Urothelium cell line (cell line): ENCODE results near the gene ABHD5.

Experiments used
- DNase-seq: peaks from one replicate; pipeline ENCODE4 v3.0.0; 2011; ENCODE audit warnings: low spot score, mixed read lengths
- FAIRE-seq: peaks from 2 replicates; lab custom pipeline; 2011; peaks lifted over from hg19 to GRCh38; lab: Jason Lieb, UNC

The ABHD5 gene

DNA sequence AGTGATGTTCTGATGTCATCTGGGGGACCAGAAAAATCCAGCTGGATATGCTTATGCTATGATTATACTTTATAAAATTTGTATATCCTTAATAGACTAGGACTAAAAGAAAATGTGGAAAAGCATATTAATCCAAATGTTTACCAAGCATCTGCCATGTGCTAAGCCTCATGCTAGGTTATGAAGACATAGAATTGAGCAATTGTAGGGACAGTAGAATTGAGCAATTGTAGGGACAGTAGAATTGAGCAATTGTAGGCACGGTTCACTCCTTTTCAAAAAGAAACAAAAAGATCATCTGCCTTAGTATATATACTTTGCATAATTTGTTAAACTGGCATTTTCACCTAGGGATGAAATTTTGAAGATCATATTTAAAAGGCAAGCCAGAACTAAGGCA is 18.3 kb downstream of the ABHD5 start:
- no peak for DNase-seq
- FAIRE-seq: no peak

DNA sequence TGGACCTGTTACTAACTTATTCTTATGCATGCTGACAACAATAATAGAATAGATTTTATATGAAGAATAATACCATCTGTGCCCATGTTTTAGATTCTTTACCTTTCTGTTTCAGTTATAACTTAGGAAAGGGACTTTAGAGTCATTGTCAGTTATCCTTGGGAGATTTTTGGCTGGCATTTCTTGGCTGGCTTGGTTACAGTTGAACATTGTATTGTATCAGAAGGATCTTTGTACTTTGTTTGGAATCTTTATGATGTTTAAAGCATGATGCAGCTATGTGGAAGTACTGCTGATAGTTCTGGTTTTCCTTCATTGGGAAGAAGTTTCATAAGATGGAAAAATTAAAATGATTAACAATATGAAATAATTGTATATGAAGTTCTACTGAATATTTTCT is 19.9 kb downstream of the ABHD5 start:
- no peak for DNase-seq
- FAIRE-seq: no peak

DNA sequence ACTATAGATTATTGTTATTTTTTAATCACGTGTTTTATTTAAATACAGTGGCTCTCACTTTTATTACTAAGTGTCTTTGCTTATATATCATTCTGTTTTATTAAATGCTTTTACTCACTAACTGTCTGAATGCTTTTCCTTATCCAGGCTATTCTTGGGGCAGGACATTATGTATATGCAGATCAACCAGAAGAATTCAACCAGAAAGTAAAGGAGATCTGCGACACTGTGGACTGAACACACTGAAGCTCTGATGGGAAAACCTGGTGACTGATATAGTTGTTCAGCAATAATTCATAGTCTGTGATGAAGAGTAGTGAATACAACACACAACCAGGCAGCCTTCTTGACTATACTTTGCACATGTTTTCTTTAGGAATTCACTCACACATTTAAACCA is 27.6 kb downstream of the ABHD5 start:
- FAIRE-seq (no peak), DNase-seq (no peak)

DNA sequence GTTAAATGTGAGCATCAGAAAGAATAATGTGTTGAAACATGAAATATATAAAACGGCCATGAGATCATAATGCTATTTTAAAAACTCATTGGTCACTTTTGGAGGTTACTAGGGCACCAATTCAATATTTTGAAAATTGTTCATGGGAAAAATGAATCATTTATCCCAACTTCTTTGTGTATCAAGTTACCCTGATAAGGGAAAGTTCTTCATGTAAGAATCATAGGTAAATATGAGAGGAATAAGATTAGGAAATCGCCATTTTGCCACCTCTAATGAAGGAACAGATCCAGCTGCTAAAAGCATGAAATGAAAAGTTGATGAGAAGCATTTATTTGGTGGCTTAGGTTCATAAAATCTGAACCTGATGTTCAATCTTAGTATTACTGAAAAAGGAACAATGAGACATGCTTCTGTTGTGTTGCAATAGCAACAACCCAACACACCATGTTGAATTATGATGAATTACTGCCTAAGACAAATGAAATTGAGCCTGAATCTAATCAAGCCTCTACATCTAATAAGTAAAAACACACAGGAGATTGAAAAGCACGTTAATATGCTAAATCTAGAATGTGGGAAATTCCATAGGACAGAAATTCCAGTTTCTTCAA is 32.5 kb downstream of the ABHD5 start:
- FAIRE-seq (no peak), DNase-seq (no peak)

GRCh38 chr3:43726521-43726920 is 35.8 kb downstream of the ABHD5 start:
- peak; percentile 20 for FAIRE-seq
- DNase-seq: no peak

DNA sequence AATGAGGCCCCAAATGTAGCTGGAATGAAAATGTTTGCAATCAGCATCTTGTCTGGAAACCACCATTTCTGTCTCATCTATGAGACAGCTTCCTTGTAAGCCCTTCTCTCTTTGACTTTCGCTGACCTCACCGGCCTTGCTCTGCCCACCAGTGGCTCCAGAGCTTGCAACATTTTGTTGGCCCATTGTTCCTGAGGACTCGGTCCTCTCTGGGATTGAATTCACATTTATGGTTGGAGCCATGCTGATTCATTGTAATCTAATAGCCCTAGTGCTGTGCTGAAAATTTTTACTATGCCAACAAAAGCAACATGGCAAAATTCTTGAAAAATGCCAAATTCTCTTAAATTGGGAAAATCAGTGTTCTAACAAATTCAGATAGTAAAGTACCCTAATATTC is 37.2 kb downstream of the ABHD5 start:
- DNase-seq (no peak), FAIRE-seq (no peak)

DNA sequence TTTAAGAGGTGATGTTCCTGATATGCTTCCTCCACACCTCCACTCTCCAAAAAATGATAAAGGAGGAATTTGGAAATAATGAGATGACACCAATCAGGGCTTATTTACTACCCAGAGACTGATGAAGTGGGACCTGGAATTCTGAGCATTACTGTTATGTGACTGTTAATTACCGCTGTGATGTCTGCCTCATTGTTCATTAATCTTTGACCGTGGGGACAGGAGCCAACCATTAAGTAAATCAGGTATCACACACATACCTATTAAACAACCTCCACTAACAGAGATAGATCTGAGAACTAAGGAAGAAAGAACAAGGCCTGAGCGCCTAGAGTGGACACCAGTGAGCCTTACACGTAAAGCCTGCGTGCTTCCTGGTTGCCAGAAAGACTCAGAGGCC is 37.7 kb downstream of the ABHD5 start:
- DNase-seq (no peak), FAIRE-seq (no peak)

- DNase-seq (no peak), FAIRE-seq (no peak)
These were observed 38.2 kb downstream of the ABHD5 start for GRCh38 chr3:43728947-43729346.

GRCh38 chr3:43729707-43730414 is 39.1 kb downstream of the ABHD5 start:
- FAIRE-seq: no peak
- DNase-seq: no peak

GRCh38 chr3:43732747-43733425 is 42.1 kb downstream of the ABHD5 start:
- FAIRE-seq (no peak), DNase-seq (no peak)

- FAIRE-seq: peak; percentile 5
These were observed 43.0 kb downstream of the ABHD5 start for GRCh38 chr3:43733459-43734384.

DNA sequence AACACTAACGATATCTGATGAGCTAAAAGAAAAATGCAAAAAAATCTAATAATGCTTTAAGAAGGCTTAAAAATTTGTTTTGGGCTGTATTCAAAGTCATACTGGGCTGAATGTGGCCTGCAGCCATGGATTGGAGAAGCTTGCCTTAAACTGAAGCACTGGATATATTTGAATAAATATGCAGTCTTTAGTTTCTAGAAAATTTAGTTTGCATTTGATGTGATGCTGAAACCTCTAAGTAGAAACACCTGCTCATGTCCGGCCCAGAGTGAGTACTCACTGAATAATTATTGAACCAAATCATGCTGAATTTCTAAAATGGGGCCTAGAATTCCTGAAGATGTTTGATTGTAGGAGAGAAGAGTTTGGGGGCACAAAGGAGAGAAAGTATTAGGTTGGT is 43.9 kb downstream of the ABHD5 start:
- no peak for FAIRE-seq
- DNase-seq: no peak

More at GRCh38 chr3:43733459-43734384, 43.0 kb downstream of the ABHD5 start:
- no peak for DNase-seq

DNA sequence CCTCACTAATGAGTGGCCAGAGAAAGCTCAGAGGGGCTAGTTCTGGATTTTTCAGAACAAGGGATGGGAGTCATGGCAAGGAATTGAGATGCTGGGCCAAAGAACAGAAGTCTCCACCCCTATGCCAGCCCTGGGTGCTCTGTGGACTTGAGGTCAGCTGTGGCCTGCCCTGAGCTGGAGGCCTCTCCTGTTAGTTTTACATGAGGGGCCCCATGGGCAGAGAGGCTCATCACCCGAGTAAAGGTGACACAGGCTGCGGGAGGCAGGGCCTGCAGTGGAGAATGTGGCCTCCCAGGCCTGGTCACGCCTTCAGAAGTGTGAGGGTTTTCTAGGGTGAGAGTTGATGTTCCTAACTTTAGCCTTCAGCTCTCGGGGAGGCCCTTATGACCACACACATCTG is 44.9 kb downstream of the ABHD5 start:
- no peak for FAIRE-seq
- no peak for DNase-seq

- FAIRE-seq (no peak), DNase-seq (no peak)
These were observed 46.1 kb downstream of the ABHD5 start for GRCh38 chr3:43736558-43737440.

DNA sequence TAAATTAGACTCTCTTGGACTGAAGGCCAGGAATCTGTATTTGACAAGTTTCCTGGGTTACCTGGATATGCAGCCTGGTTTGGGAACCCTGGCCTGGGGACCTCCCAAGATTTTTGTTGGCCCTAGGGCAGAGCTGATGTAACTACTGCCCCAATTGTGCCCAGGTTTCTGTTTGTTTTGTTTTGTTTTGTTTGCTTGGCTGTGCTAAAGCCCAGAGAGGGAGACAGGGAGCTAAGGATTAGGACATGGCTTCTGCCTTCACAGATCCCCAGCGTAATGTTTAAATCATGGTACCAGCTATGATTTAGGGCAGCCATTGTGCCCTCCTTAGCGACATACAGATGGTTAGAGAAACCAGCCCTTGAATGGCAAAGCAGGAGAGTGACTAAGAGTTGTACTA is 47.6 kb downstream of the ABHD5 start:
- DNase-seq: no peak
- FAIRE-seq: no peak

DNA sequence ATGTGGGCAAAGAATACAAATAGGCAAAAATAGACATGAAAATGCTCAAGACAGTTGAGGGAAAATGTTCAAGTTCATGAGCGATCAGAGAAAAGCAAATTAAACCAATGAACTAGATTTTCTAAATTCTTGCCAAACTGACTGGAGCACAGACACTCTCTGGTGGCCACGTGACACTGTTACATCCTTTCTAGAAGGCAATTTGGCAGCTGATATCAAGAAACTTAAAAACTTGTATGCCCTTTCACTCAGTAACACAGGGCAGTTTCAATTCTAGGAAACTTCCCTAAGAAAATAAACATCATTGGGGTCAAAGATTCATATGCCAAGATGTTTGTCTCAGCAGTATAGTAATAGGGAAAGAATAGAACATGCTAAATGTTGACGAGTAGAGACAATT is 52.2 kb downstream of the ABHD5 start:
- no peak for DNase-seq
- no peak for FAIRE-seq

DNA sequence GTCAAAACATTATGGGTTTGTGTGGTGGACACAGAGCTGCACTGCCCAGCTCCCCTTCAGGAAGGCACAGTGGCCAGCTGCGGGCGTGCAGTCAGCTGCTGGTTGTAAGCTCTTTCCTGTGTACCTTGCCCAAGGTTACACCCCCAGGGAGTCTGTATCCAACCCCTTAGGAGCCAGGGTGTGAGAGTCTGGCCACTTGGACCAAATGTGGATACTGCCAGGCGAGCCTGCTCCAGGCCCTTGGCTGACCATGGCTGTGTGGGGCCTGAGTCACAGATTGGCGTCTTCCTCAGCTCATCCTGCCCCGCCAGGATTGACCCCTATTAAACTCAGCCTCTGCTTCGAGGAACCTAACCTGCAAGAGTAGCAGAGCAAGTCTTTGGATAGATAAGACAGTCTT is 56.9 kb downstream of the ABHD5 start:
- no peak for FAIRE-seq
- no peak for DNase-seq

- FAIRE-seq (no peak), DNase-seq (peak; percentile 35)
These were observed 57.4 kb downstream of the ABHD5 start for GRCh38 chr3:43748179-43748578.

DNA sequence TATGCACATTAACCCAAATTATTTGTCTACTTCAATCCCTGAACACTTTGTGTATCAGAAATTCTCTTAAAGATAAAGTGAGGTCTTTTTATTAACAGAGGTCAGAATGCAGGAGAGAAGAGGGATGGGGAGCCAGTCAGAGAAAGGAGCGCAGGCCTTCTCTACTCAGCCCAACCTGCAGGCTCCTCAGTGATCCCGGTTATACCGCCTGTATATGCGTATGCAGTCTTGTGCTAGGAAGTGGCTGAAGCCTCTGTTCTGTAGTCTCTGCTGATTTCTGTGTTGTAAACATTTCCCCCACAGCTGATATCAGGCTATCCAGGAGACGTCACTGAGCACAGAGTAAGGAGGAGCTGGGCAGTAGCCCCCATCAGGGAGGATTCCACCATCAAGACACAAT is 57.9 kb downstream of the ABHD5 start:
- FAIRE-seq (no peak), DNase-seq (no peak)

DNA sequence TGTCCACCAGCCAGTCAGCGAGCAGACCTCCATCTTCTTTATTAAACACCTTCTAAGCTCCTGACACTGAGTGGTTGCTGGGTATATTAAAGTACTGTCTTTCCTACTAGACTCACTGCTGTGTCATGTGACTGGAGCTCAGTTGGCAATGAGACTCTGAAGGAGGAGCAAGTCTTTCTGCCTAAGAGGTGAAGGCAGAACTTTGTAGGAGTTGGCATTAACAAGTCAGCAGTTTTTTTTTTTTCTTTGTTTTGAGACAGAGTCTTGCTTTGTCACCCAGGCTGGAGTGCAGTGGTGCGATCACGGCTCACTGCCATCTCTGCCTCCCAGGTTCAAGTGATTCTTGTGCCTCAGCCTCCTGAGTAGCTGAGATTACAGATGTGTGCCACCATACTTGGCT is 62.2 kb downstream of the ABHD5 start:
- DNase-seq (no peak), FAIRE-seq (no peak)
